GM20000 (cell line): ENCODE results near the gene CDH23.

Experiments used
- DNase-seq: peaks from one replicate; pipeline ENCODE4 v3.0.0; 2012; ENCODE audit warnings: low spot score
- CTCF ChIP-seq: IDR thresholded peaks from 2 replicates; pipeline ENCODE4 v1.5.1; 2012; ENCODE audit warnings: mild to moderate bottlenecking, control low read depth; ENCODE audit errors: extremely low read depth, missing control alignments

The CDH23 gene

GRCh38 chr10:71726580-71727104, 329.9 kb downstream of the CDH23 start:
- no peak for TF ChIP-seq CTCF
- DNase-seq, result no peak

DNA sequence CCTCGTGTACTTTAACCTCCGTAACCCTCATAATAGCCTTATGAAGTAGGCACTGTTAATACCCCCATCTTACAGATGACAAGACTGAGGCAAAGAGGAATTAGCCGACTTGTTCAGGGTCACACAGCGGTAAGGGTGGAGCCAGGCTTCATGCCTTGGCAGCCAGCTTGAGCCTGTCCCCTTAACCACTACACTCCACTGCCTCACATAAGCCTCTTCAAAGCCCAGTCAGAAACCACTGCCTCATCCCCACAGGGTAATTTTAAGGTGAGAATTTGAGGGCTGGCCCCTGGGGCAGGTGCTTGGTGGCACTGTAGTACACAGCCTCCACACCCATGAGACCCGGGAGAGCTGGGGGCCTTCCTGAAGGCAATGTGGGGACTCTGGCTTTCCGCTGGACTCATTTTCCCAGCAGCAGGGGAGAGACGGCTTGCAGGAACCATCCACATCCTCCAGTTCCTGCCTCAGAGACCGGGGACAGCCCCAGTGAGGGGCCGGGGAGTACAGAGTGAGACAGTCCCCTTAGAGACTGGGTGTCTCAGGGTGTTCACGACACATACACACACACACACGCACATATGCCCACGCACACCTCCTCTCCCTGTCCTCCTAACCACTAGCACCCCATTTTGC, 330.5 kb downstream of the CDH23 start:
- TF ChIP-seq CTCF, result no peak
- DNase-seq, result peak; percentile 67

- DNase-seq, result peak; percentile 78
- no peak for TF ChIP-seq CTCF
These were observed 331.3 kb downstream of the CDH23 start for GRCh38 chr10:71727738-71728737.

GRCh38 chr10:71729161-71729636, 332.5 kb downstream of the CDH23 start:
- DNase-seq, result no peak

GRCh38 chr10:71731791-71732190, 335.1 kb downstream of the CDH23 start:
- TF ChIP-seq CTCF, result no peak
- no peak for DNase-seq

More at GRCh38 chr10:71729161-71729636, 332.5 kb downstream of the CDH23 start:
- TF ChIP-seq CTCF, result no peak

DNA sequence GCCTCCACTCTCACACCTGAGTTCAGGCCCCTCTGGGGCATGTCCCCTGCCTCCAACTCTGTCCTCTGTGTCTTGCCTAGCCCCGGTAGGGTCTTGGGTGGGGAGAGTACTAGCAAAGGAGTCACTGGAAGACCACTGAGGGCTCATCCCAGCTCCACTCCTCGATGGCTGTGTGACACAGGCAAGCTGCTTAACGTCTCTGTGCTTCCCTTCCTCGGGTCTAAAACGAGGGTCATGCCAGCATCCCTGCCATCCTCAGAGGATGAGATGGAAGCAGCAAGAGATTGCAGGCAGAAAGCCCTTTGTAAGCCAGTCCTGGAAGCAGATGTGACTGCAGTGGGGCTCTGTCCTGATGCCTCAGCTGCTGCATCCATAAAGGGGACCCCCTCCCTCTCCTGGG, 338.1 kb downstream of the CDH23 start:
- TF ChIP-seq CTCF, result no peak
- no peak for DNase-seq
